Right ventricle myocardium inferior (tissue), 1 donor: ENCODE results near the gene PTK7. TPM values are rescaled to one million over a fixed set of nuclear protein-coding genes. Genes with fewer than 3 reads are reported as not detected.

ENCODE experiments used
- ATAC-seq: fragments of 200-7000 bp; cut with Tn5 transposase; one replicate; pipeline ENCODE4 v1.9.1; 2020; ENCODE audit warnings: mild to moderate bottlenecking, moderate library complexity
- DNase-seq: peaks from one replicate; pipeline ENCODE4 v3.0.0; 2021; ENCODE audit errors: missing footprints
- intact Hi-C: fragments of 100-400 bp; cut with DNase I; formaldehyde crosslinking; loops from one replicate; pipeline ENCODE4 v1.11.0; 2022
- total RNA-seq: library from RNA; stranded (reverse); fragmentation: NEBNext Ultra II Directional; extraction: Animal tissue kit (Norgen Biotek cat#: 25700); gene quantifications from one replicate; pipeline ENCODE4 v1.2.1, GENCODE V29; 2021
- donor health status: DM: no; HTN: yes; CAD: no; lungs with severe emphysema.

Gene PTK7
- total RNA-seq, 1 donor from 2014 or later: 1.7 TPM

GRCh38 chr6:43052842-43053544 lies 23.1 kb upstream of the PTK7 start:
- intact Hi-C loops: loop anchor here (2.0 to 5.0 kb wide), 2 partner anchors 16 to 89 kb away; no protein-coding TSS in a partner anchor
- no peak for DNase-seq
- ATAC-seq: peak; percentile 1

- DNase-seq: peak; percentile 95
- intact Hi-C loops: loop anchor here (2.0 to 5.0 kb wide), 2 partner anchors 17 to 89 kb away; no protein-coding TSS in a partner anchor
- ATAC-seq: peak; percentile 95
Observed at GRCh38 chr6:43053545-43054205, 22.4 kb upstream of the PTK7 start, which contains the start of gene CUL7. Gene CUL7, minus strand, starts transcription at chr6:43053851. Its CDS starts 1,063 bp downstream, at chr6:43052788.

GRCh38 chr6:43054206-43054943 lies 21.7 kb upstream of the PTK7 start:
- DNase-seq (no peak), ATAC-seq (no peak)
- intact Hi-C loops: loop anchor here (5.0 kb wide), 1 partner anchor 88 kb away; no protein-coding TSS in a partner anchor

GRCh38 chr6:43055966-43056365 lies 20.1 kb upstream of the PTK7 start:
- intact Hi-C loops: loop anchor here (5.0 kb wide), 1 partner anchor 154 kb away; no protein-coding TSS in a partner anchor
- ATAC-seq (no peak), DNase-seq (no peak)

GRCh38 chr6:43058531-43058930 lies 17.6 kb upstream of the PTK7 start:
- no peak for DNase-seq
- intact Hi-C loops: loop anchor here (5.0 kb wide), 1 partner anchor 156 kb away; no protein-coding TSS in a partner anchor
- ATAC-seq: no peak

- intact Hi-C loops: loop anchor here (1.0 to 5.0 kb wide), 3 partner anchors 45 to 157 kb away; partner anchors contain the start of genes KLHDC3 and SRF
- ATAC-seq: peak; percentile 98
- DNase-seq: peak; percentile 98
Observed at GRCh38 chr6:43059168-43060033, 16.7 kb upstream of the PTK7 start, which contains the start of the genes KLC4 and MRPL2. Gene KLC4, plus strand, starts transcription at chr6:43059631. Its CDS starts 1,705 bp downstream, at chr6:43061336. Gene MRPL2, minus strand, starts transcription at chr6:43059434. Its CDS starts 53 bp downstream, at chr6:43059381.

- no peak for DNase-seq
- intact Hi-C loops: no loop called here
- peak; percentile 3 for ATAC-seq
Observed at GRCh38 chr6:43060034-43060754, 15.9 kb upstream of the PTK7 start.

GRCh38 chr6:43060755-43061633 lies 15.1 kb upstream of the PTK7 start:
- no peak for ATAC-seq
- DNase-seq: no peak
- intact Hi-C loops: no loop called here

- no peak for ATAC-seq
- intact Hi-C loops: no loop called here
- no peak for DNase-seq
Observed at GRCh38 chr6:43061861-43062260, 14.3 kb upstream of the PTK7 start.

GRCh38 chr6:43062818-43063217 lies 13.3 kb upstream of the PTK7 start:
- no peak for ATAC-seq
- intact Hi-C loops: no loop called here
- no peak for DNase-seq

- intact Hi-C loops: no loop called here
- ATAC-seq: no peak
- DNase-seq: no peak
Observed at GRCh38 chr6:43070028-43070632, 6.0 kb upstream of the PTK7 start.

- DNase-seq (no peak), ATAC-seq (no peak)
- intact Hi-C loops: no loop called here
Observed at GRCh38 chr6:43074847-43075669, 1.1 kb upstream of the PTK7 start.

- ATAC-seq (peak; percentile 12), DNase-seq (no peak)
- intact Hi-C loops: no loop called here
Observed at GRCh38 chr6:43076464-43077332, 584 bp downstream of the PTK7 start.

- DNase-seq (no peak), ATAC-seq (no peak)
- intact Hi-C loops: no loop called here
Observed at GRCh38 chr6:43077333-43077809, 1.3 kb downstream of the PTK7 start.
